IPS-18c (cell line): ENCODE data around the gene SGMS1.

ENCODE experiments used
- H3K4me3 ChIP-seq: 2 replicates; pipeline ENCODE4 v1.7.0; 2013; ENCODE audit warnings: low read depth, mild to moderate bottlenecking, low read length, moderate library complexity; ENCODE audit not compliant: insufficient read depth
- H3K9me3 ChIP-seq: one replicate; pipeline ENCODE4 v1.6.1; 2013; ENCODE audit warnings: mild to moderate bottlenecking, low read length, moderate library complexity; ENCODE audit not compliant: control insufficient read depth, insufficient read depth

The SGMS1 gene

GRCh38 chr10:50645236-50645635 is 21.5 kb upstream of the SGMS1 start:
- Histone ChIP-seq H3K4me3 (no peak overlapping the region), H3K9me3 (no peaks in the 10 kb centered on the region)

GRCh38 chr10:50641626-50642025 is 17.9 kb upstream of the SGMS1 start:
- H3K9me3 ChIP-seq = no peaks in the 10 kb centered on the region
- no peak overlapping the region for H3K4me3 ChIP-seq

- H3K9me3 ChIP-seq = no peaks in the 10 kb centered on the region
- H3K4me3 ChIP-seq = no peak overlapping the region
Measured at GRCh38 chr10:50640238-50640637, 16.5 kb upstream of the SGMS1 start.

GRCh38 chr10:50636618-50637579 is 13.1 kb upstream of the SGMS1 start:
- Histone ChIP-seq H3K4me3 (no peak overlapping the region), H3K9me3 (no peaks in the 10 kb centered on the region)

- no peak overlapping the region for H3K4me3 ChIP-seq
- H3K9me3 ChIP-seq = no peaks in the 10 kb centered on the region
Measured at GRCh38 chr10:50635286-50635685, 11.5 kb upstream of the SGMS1 start.

GRCh38 chr10:50634479-50634878 is 10.7 kb upstream of the SGMS1 start:
- Histone ChIP-seq H3K4me3 (no peak overlapping the region), H3K9me3 (no peaks in the 10 kb centered on the region)

GRCh38 chr10:50631052-50631451 is 7.3 kb upstream of the SGMS1 start:
- H3K9me3 ChIP-seq = no peaks in the 10 kb centered on the region
- H3K4me3 ChIP-seq = no peak overlapping the region

- H3K4me3 ChIP-seq = no peak overlapping the region
- no peaks in the 10 kb centered on the region for H3K9me3 ChIP-seq
Measured at GRCh38 chr10:50629495-50630122, 5.9 kb upstream of the SGMS1 start.

GRCh38 chr10:50627896-50628295 is 4.1 kb upstream of the SGMS1 start:
- Histone ChIP-seq H3K9me3 (no peaks in the 10 kb centered on the region), H3K4me3 (no peak overlapping the region)

- no peak overlapping the region for H3K4me3 ChIP-seq
- no peaks in the 10 kb centered on the region for H3K9me3 ChIP-seq
Measured at GRCh38 chr10:50627443-50627842, 3.7 kb upstream of the SGMS1 start.

GRCh38 chr10:50625649-50626132 is 1.9 kb upstream of the SGMS1 start:
- no peaks in the 10 kb centered on the region for H3K9me3 ChIP-seq
- H3K4me3 ChIP-seq = peak overlapping the region; percentile 98

GRCh38 chr10:50624866-50625501 is 1.2 kb upstream of the SGMS1 start:
- Histone ChIP-seq H3K4me3 (peak overlapping the region; percentile 98), H3K9me3 (no peaks in the 10 kb centered on the region)

GRCh38 chr10:50624413-50624865 is 683 bp upstream of the SGMS1 start:
- peak overlapping the region; percentile 98 for H3K4me3 ChIP-seq
- no peaks in the 10 kb centered on the region for H3K9me3 ChIP-seq

GRCh38 chr10:50622706-50623662 is 772 bp downstream of the SGMS1 start:
- peak overlapping the region; percentile 98 for H3K4me3 ChIP-seq
- no peaks in the 10 kb centered on the region for H3K9me3 ChIP-seq

- H3K4me3 ChIP-seq = peak overlapping the region; percentile 98
- no peaks in the 10 kb centered on the region for H3K9me3 ChIP-seq
Measured at GRCh38 chr10:50621968-50622705, 1.6 kb downstream of the SGMS1 start.

GRCh38 chr10:50620899-50621298 is 2.9 kb downstream of the SGMS1 start:
- no peak overlapping the region for H3K4me3 ChIP-seq
- no peaks in the 10 kb centered on the region for H3K9me3 ChIP-seq
